Common myeloid progenitor, CD34-positive (primary cell): ENCODE data around the gene MED15.

ENCODE experiments used
- CTCF ChIA-PET: fragments of 350-600 bp; sonication (Branson Sonifier 250); formaldehyde crosslinking; loops from one replicate; lab custom pipeline; 2021; ENCODE audit warnings: antibody characterized with exemption; lab: Charles Lee
- POLR2A ChIA-PET: fragments of 350-600 bp; sonication (Branson Sonifier 250); formaldehyde crosslinking; loops from one replicate; lab custom pipeline; 2021; ENCODE audit warnings: antibody characterized with exemption; lab: Charles Lee
- DNase-seq, 3 donors: peaks; one replicate each; pipeline versions ENCODE4 v3.0.0 to v3.0.0-alpha.2; 2013
- H3K27ac ChIP-seq, 2 experiments: 1 replicate in 1 of 2; 2 replicates in 1 of 2; pipeline ENCODE4 v1.7.0; 2013; ENCODE audit warnings: inconsistent platforms in 2 of 2, low read length in 2 of 2, mild to moderate bottlenecking in 2 of 2, low read depth in 1 of 2, moderate library complexity in 1 of 2; ENCODE audit not compliant: severe bottlenecking in 2 of 2, insufficient read depth in 1 of 2, poor library complexity in 1 of 2
- H3K27me3 ChIP-seq, 5 experiments: replicated peaks in 2 of 5; 1 replicate in 3 of 5; 2 replicates in 2 of 5; pipeline versions ENCODE4 v1.6.1 to v1.7.0; 2013; ENCODE audit warnings: low read length in 4 of 5, mild to moderate bottlenecking in 2 of 5, moderate library complexity in 2 of 5, inconsistent platforms in 1 of 5; ENCODE audit not compliant: insufficient read depth in 5 of 5, control insufficient read depth in 4 of 5
- H3K36me3 ChIP-seq, 4 experiments: 1 replicate in 2 of 4; 2 replicates in 2 of 4; pipeline versions ENCODE4 v1.6.1 to v1.7.0; 2013; ENCODE audit warnings: low read length in 3 of 4, control low read depth in 1 of 4, mild to moderate bottlenecking in 1 of 4; ENCODE audit not compliant: control insufficient read depth in 4 of 4, insufficient read depth in 4 of 4
- H3K4me1 ChIP-seq, 4 experiments: 1 replicate in 3 of 4; 2 replicates in 1 of 4; pipeline versions ENCODE4 v1.6.1 to v1.7.1; 2013; ENCODE audit warnings: low read length in 3 of 4, mild to moderate bottlenecking in 3 of 4, control low read depth in 1 of 4, inconsistent platforms in 1 of 4, moderate library complexity in 1 of 4; ENCODE audit not compliant: control insufficient read depth in 4 of 4, insufficient read depth in 4 of 4; ENCODE audit errors: control extremely low read depth in 1 of 4
- H3K4me3 ChIP-seq, 7 experiments: 1 replicate in 4 of 7; 2 replicates in 3 of 7; pipeline versions ENCODE4 v1.5.1 to v1.7.0; 2013; ENCODE audit warnings: mild to moderate bottlenecking in 7 of 7, low read length in 6 of 7, moderate library complexity in 6 of 7, inconsistent platforms in 2 of 7, low read depth in 2 of 7, control low read depth in 1 of 7; ENCODE audit not compliant: insufficient read depth in 4 of 7, control insufficient read depth in 1 of 7; ENCODE audit errors: extremely low read depth in 1 of 7
- H3K9me3 ChIP-seq, 5 experiments: 1 replicate in 4 of 5; 2 replicates in 1 of 5; pipeline versions ENCODE4 v1.6.1 to v1.7.1; 2013; ENCODE audit warnings: low read length in 4 of 5, mild to moderate bottlenecking in 2 of 5, inconsistent platforms in 1 of 5, low read depth in 1 of 5, moderate library complexity in 1 of 5; ENCODE audit not compliant: control insufficient read depth in 4 of 5, insufficient read depth in 2 of 5; ENCODE audit errors: control extremely low read depth in 1 of 5
- WGBS: methylation state at CpG from one replicate; pipeline ENCODE4 v1.1.5; 2013; ENCODE audit not compliant: insufficient coverage; 5-methylcytosine and 5-hydroxymethylcytosine counted together

The MED15 gene

DNA sequence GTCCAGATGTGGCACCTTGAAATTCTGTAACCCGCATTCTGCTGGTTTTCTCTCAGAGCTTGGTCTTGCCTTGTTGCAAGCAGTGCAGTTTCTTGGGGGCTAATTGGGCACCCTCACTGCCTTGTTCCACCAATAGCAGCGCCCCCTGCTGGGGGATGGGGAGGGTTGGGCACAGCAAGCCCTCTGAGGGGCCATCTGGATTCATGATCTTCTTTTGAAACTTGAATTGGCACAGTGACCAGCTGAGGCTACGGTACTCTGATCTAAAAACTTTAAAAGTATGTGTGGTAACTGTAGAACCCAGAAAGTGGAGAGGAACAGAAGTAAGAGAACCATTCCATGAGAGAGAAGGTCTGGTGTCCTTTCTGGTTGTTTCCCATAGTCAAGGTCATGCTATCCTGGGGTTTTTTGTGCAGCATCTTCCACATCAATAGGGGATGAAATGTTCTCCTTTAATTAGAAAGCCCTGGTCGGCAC lies 64.2 kb downstream of the MED15 start:
- 85% methylated on average over 4 of the region's 4 CpGs for WGBS
- ChIA-PET POLR2A (no interaction called here), CTCF (interaction anchor here (0.7 to 10.9 kb wide), 7 partner anchors 8 to 68 kb away, joined by 3 to 95 read pairs (median 5); no protein-coding TSS in a partner anchor)
- DNase-seq = peak; percentile 44 to 64 (median 57)
- Histone ChIP-seq H3K36me3 (peaks cover 30 to 84% (median 70%) of the 10 kb centered on the region in 4 experiments), H3K4me3 (no peak overlapping the region), H3K4me1 (peaks cover 4 to 31% (median 15%) of the 10 kb centered on the region in 4 experiments), H3K9me3 (no peaks in the 10 kb centered on the region), H3K27ac (no peak overlapping the region), H3K27me3 (no peaks in the 10 kb centered on the region)

GRCh38 chr22:20572132-20572802 lies 64.9 kb downstream of the MED15 start:
- Histone ChIP-seq H3K9me3 (no peaks in the 10 kb centered on the region), H3K27ac (no peak overlapping the region), H3K36me3 (peaks cover 31 to 82% (median 64%) of the 10 kb centered on the region in 4 experiments), H3K27me3 (no peaks in the 10 kb centered on the region), H3K4me1 (peaks cover 4 to 38% (median 21%) of the 10 kb centered on the region in 4 experiments), H3K4me3 (no peak overlapping the region)
- 97% methylated on average over 10 of the region's 11 CpGs for WGBS
- POLR2A ChIA-PET = no interaction called here
- CTCF ChIA-PET = interaction anchor here (1.1 to 10.9 kb wide), 4 partner anchors 9 to 60 kb away, joined by 5 to 95 read pairs (median 28); no protein-coding TSS in a partner anchor
- no peak for DNase-seq

GRCh38 chr22:20573176-20573832 lies 65.9 kb downstream of the MED15 start:
- Histone ChIP-seq H3K4me3 (no peak overlapping the region), H3K36me3 (peaks cover 32 to 81% (median 60%) of the 10 kb centered on the region in 4 experiments), H3K9me3 (no peaks in the 10 kb centered on the region), H3K27me3 (no peaks in the 10 kb centered on the region), H3K27ac (no peak overlapping the region), H3K4me1 (peaks cover 4 to 38% (median 26%) of the 10 kb centered on the region in 4 experiments)
- ChIA-PET CTCF (interaction anchor here (6.2 to 10.9 kb wide), 2 partner anchors 10 to 18 kb away, joined by 49 to 95 read pairs; no protein-coding TSS in a partner anchor), POLR2A (no interaction called here)
- no peak for DNase-seq
- 98% methylated on average over 7 of the region's 8 CpGs for WGBS

- no peak for DNase-seq
- 97% methylated on average over 25 of the region's 29 CpGs for WGBS
- Histone ChIP-seq H3K36me3 (peaks cover 34 to 81% (median 60%) of the 10 kb centered on the region in 4 experiments), H3K27me3 (no peaks in the 10 kb centered on the region), H3K4me3 (no peak overlapping the region), H3K9me3 (no peaks in the 10 kb centered on the region), H3K27ac (no peak overlapping the region), H3K4me1 (peaks cover 4 to 31% (median 23%) of the 10 kb centered on the region in 4 experiments)
- ChIA-PET CTCF (interaction anchor here (6.2 to 10.9 kb wide), 2 partner anchors 11 to 18 kb away, joined by 49 to 95 read pairs; no protein-coding TSS in a partner anchor), POLR2A (no interaction called here)
Measured at GRCh38 chr22:20573833-20574615, 66.6 kb downstream of the MED15 start.

DNA sequence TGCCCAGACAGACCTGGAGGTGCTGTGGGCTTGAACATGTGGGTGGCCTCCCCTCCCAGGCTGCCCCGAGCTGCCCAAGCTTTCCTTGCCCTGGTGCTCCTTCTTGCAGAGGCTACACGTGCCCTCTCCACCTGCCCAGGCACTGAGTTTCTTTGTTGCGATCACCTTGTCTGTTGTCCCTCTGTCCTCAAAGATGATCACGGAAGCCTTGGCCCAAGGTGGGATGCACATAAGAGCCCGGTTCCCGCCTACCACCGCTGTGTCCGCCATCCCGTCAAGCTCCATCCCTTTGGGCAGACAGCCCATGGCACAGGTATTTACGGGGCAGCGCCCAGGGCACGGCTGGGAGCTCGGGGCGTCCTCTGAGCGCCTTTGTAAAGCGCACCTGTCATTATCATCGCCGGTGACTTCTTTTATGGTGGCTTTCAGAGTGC lies 67.5 kb downstream of the MED15 start:
- 97% methylated on average over 16 of the region's 18 CpGs for WGBS
- Histone ChIP-seq H3K9me3 (no peaks in the 10 kb centered on the region), H3K27ac (no peak overlapping the region), H3K4me1 (peaks cover 4 to 22% (median 20%) of the 10 kb centered on the region in 4 experiments), H3K4me3 (no peak overlapping the region), H3K36me3 (peaks cover 32 to 80% (median 65%) of the 10 kb centered on the region in 4 experiments), H3K27me3 (no peaks in the 10 kb centered on the region)
- ChIA-PET POLR2A (no interaction called here), CTCF (interaction anchor here (6.2 kb wide), 1 partner anchor 11 kb away, joined by 49 read pairs; no protein-coding TSS in a partner anchor)
- DNase-seq = no peak

GRCh38 chr22:20575724-20576444 lies 68.5 kb downstream of the MED15 start:
- H3K27me3 ChIP-seq = no peaks in the 10 kb centered on the region
- no peaks in the 10 kb centered on the region for H3K9me3 ChIP-seq
- DNase-seq = no peak
- no peak overlapping the region for H3K4me3 ChIP-seq
- peaks cover 32 to 88% (median 64%) of the 10 kb centered on the region in 4 experiments for H3K36me3 ChIP-seq
- peaks cover 4 to 22% (median 20%) of the 10 kb centered on the region in 4 experiments for H3K4me1 ChIP-seq
- peak overlapping the region in 1 of 2 experiments; percentile 58 for H3K27ac ChIP-seq
- CTCF ChIA-PET = interaction anchor here (6.2 kb wide), 1 partner anchor 12 kb away, joined by 49 read pairs; no protein-coding TSS in a partner anchor
- 79% methylated on average over 4 of the region's 6 CpGs for WGBS
- POLR2A ChIA-PET = no interaction called here
